HG03045 (cell line): ENCODE results near the gene NID2.

Experiments
- ATAC-seq: cut with Tn5 transposase; IDR thresholded peaks from one replicate; pipeline ENCODE4 v1.9.1; 2021; ENCODE audit warnings: mild to moderate bottlenecking, moderate library complexity; ENCODE audit not compliant: unreplicated experiment

Gene NID2, protein sequence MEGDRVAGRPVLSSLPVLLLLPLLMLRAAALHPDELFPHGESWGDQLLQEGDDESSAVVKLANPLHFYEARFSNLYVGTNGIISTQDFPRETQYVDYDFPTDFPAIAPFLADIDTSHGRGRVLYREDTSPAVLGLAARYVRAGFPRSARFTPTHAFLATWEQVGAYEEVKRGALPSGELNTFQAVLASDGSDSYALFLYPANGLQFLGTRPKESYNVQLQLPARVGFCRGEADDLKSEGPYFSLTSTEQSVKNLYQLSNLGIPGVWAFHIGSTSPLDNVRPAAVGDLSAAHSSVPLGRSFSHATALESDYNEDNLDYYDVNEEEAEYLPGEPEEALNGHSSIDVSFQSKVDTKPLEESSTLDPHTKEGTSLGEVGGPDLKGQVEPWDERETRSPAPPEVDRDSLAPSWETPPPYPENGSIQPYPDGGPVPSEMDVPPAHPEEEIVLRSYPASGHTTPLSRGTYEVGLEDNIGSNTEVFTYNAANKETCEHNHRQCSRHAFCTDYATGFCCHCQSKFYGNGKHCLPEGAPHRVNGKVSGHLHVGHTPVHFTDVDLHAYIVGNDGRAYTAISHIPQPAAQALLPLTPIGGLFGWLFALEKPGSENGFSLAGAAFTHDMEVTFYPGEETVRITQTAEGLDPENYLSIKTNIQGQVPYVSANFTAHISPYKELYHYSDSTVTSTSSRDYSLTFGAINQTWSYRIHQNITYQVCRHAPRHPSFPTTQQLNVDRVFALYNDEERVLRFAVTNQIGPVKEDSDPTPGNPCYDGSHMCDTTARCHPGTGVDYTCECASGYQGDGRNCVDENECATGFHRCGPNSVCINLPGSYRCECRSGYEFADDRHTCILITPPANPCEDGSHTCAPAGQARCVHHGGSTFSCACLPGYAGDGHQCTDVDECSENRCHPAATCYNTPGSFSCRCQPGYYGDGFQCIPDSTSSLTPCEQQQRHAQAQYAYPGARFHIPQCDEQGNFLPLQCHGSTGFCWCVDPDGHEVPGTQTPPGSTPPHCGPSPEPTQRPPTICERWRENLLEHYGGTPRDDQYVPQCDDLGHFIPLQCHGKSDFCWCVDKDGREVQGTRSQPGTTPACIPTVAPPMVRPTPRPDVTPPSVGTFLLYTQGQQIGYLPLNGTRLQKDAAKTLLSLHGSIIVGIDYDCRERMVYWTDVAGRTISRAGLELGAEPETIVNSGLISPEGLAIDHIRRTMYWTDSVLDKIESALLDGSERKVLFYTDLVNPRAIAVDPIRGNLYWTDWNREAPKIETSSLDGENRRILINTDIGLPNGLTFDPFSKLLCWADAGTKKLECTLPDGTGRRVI (N-terminal part only)

DNA sequence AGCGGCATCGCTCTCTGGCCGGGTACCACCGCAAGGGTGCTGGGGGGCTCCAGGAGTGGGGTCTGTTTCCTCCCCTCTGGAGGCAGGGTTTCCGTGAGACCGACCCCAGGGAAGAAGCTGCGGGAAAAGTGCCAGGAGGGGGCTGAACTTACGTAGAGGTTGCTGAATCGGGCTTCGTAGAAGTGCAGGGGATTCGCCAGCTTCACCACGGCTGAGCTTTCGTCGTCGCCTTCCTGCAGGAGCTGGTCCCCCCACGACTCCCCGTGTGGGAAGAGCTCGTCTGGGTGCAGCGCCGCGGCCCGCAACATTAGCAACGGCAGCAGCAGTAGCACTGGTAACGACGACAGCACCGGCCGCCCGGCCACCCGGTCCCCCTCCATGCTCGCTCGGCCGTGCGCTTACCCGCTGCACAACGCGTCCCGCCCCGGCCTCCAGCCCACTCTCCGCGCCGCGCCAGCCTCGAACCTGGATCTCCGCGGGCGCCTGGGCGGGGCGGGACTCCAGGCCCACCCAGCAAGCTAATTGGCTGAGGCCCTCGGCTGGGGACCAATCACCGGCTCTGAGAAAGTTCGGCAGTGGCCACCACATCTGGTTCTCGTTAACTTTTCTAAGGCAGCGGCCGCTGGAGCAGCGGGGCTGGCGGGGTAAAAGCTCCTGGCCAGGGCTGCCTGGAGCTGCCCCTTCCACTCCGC is at the start of gene NID2:
Gene NID2, minus strand, starts transcription at position 445 of the 692 bp plus-strand sequence. Its CDS starts 65 bp downstream, at position 380.
- ATAC-seq = no peak

DNA sequence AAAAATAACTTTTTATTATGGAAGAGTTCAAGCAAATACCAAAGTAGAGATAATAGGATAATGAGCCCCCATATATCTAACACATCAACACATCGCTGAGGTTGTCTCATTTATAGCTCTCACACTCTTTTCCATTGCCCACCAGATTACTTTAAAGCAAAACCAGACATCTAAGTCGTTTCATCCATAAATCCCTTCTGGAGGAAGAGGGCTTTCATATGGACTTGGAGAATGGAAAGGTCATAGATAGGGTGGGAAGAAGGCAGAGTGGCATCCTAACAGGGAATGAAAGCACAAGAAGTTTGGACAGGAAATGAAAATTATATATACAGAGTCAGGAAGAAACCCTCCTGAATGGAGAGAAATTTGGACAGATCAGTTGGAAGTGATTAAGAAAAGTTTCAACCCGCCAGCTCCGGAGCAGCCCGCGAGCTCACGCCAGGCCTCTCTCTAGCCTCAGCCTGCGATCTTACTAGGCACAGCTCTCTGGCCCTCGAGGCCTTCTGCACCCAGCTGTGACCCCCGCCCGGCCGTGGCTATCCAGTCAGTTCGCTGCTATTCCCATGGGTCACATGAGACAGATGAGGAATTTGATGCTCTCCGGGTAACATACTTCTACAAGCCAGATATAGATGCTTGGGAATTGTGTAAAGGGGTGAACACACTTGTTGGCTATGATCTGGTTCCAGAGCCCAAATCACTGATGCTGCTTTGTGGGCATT is 48.4 kb upstream of the NID2 start:
- no peak for ATAC-seq

- no peak for ATAC-seq
Observed at GRCh38 chr14:52115286-52115685, 46.4 kb upstream of the NID2 start.

- no peak for ATAC-seq
Observed at GRCh38 chr14:52112336-52113018, 43.6 kb upstream of the NID2 start.

- no peak for ATAC-seq
Observed at GRCh38 chr14:52111583-52111982, 42.7 kb upstream of the NID2 start.

DNA sequence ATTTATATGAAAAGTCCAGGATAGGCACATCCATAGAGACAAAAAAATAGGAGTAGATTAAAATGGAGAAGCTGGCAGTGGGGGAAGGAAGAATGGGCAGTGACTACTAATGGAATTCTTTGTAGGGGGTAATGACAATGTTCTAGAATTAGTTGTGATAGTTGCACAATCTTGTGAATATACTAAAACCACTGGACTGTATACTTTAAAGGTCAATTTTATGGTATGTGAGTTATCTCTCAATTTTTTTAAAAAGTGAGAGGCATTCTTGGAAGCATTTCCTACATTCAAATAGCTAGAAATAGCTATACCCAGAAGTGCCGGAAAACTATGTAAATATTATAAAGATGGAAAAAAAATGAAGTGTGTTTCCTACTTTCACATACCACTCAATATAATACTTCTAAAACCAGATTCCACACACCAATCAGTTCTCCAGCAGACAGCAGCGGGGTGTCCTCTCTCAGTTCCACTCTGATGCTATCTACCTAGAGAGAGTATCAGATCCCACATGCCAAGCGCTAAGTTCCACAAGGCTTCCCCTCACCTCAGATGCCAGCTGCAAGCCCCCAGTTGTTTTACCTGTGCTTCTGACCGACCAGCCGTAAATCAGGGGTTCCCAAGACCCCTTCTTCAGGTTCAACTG is 41.7 kb upstream of the NID2 start:
- ATAC-seq = no peak

GRCh38 chr14:52108823-52109222 is 40.0 kb upstream of the NID2 start:
- ATAC-seq = no peak

DNA sequence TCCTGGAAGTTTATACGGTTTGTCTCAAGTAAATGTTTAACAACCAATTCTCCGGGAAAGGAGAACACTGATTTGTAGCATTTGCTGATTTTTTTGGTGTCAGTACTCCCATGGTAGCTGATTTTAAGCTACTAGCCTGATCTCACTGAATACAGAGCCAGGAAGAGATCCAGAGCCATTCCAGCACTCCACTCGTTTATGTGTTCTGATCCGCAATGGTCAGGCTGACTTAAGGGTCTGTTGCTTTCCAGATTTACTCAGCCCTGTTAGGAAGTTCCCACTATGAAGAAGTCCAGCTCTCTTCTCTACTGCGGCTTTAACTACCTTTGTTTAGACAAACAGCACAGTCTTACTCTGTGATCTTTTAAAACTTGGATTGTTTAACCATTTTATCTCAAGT is 38.0 kb upstream of the NID2 start:
- no peak for ATAC-seq

GRCh38 chr14:52103416-52103815 is 34.6 kb upstream of the NID2 start:
- no peak for ATAC-seq

DNA sequence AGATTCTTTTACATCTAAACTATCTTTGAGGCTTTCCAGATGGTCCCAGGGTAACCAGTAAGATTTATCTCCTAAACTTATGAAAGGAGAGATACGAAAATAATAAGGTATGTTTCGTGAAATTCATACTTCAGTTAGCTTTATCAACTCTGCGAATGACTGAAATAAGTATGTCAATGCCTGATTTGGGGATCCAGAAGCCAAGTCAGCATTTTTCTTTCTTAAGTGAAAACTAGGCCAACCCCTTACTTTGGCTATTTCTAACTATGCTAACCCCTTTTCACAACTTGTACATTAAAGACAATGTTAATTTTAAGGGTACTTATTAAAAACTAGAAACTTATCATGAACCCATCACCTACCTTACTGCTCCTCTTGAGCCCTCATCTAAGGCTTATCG is 26.9 kb upstream of the NID2 start:
- no peak for ATAC-seq

DNA sequence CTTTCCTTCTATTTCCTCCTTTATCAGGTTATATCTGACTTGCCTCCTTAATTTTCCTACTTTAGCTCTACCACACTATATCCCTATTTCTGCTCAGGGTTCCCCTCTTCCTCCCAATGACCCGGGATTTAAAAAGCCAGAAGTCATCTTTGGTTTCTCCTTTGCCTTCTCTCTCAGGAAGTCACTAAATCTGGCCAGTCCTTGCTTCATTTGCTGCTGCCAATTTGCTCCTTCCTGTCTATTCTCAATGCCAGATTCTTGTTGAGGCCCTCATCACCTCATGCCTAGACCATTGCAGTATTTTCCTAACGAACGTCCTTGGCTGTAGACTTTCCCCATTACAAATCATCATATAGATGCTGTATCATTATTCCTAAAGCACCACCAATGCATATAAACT is 26.5 kb upstream of the NID2 start:
- ATAC-seq = no peak

- ATAC-seq = no peak
Observed at GRCh38 chr14:52094546-52095271, 25.9 kb upstream of the NID2 start.

- ATAC-seq = no peak
Observed at GRCh38 chr14:52091928-52092327, 23.1 kb upstream of the NID2 start.

DNA sequence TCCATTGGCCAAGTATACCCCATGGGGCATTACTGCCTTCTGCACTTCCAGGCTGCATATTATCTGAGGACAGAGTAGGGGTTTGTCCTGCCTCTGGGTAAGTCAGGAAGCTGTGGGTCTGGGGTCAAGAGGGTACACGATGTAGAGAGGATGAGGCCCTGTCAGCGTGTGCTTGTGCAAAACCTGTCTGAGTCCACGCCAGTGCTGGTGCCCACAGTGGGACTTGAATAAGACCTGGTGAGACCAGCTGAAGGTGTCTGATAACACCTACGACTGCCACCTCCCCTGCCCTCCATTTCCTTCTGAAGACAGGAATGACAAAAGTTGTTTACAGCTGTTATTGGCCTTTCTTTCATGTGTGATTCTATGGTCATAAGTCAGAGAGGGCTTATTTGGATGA is 22.1 kb upstream of the NID2 start:
- ATAC-seq = no peak

GRCh38 chr14:52089218-52089617 is 20.4 kb upstream of the NID2 start:
- no peak for ATAC-seq

GRCh38 chr14:52086711-52087110 is 17.9 kb upstream of the NID2 start:
- ATAC-seq = no peak

- ATAC-seq = no peak
Observed at GRCh38 chr14:52082903-52083302, 14.0 kb upstream of the NID2 start.

- ATAC-seq = no peak
Observed at GRCh38 chr14:52081964-52082363, 13.1 kb upstream of the NID2 start.
